ENCODE data around the gene PAH.

The PAH gene

GRCh38 chr12:102950107-102950949, 33.3 kb upstream of the PAH start:
- peak; percentile 86 for DNase-seq

GRCh38 chr12:102948941-102949352, 31.9 kb upstream of the PAH start:
- DNase-seq = peak; percentile 81

GRCh38 chr12:102946042-102946441, 29.0 kb upstream of the PAH start:
- no peak for DNase-seq

GRCh38 chr12:102939670-102940222, 22.7 kb upstream of the PAH start:
- DNase-seq = no peak

GRCh38 chr12:102939059-102939458, 22.0 kb upstream of the PAH start:
- no peak for DNase-seq

GRCh38 chr12:102933168-102933567, 16.1 kb upstream of the PAH start:
- no peak for DNase-seq

GRCh38 chr12:102927220-102927619, 10.2 kb upstream of the PAH start:
- DNase-seq = no peak

- no peak for DNase-seq
Measured at GRCh38 chr12:102921240-102921639, 4.2 kb upstream of the PAH start.

GRCh38 chr12:102920271-102920670, 3.2 kb upstream of the PAH start:
- DNase-seq = no peak

- no peak for DNase-seq
Measured at GRCh38 chr12:102918840-102919239, 1.8 kb upstream of the PAH start.

- no peak for DNase-seq
Measured at GRCh38 chr12:102916252-102917025, 605 bp downstream of the PAH start.

GRCh38 chr12:102913453-102914226, 3.4 kb downstream of the PAH start:
- DNase-seq = no peak

GRCh38 chr12:102912258-102912657, 4.8 kb downstream of the PAH start:
- no peak for DNase-seq

GRCh38 chr12:102911320-102911719, 5.7 kb downstream of the PAH start:
- DNase-seq = no peak

- no peak for DNase-seq
Measured at GRCh38 chr12:102910792-102911191, 6.3 kb downstream of the PAH start.

- no peak for DNase-seq
Measured at GRCh38 chr12:102910137-102910536, 6.9 kb downstream of the PAH start.

GRCh38 chr12:102907918-102908317, 9.1 kb downstream of the PAH start:
- DNase-seq = no peak

GRCh38 chr12:102905229-102905628, 11.8 kb downstream of the PAH start:
- no peak for DNase-seq

- no peak for DNase-seq
Measured at GRCh38 chr12:102903337-102904007, 13.6 kb downstream of the PAH start.

GRCh38 chr12:102902093-102902492, 15.0 kb downstream of the PAH start:
- no peak for DNase-seq

GRCh38 chr12:102900389-102900788, 16.7 kb downstream of the PAH start:
- no peak for DNase-seq

GRCh38 chr12:102896067-102896466, 21.0 kb downstream of the PAH start:
- no peak for DNase-seq

- no peak for DNase-seq
Measured at GRCh38 chr12:102891756-102892155, 25.3 kb downstream of the PAH start.
